Osteoblast (primary cell): Measurements from ENCODE around the gene KANTR. TPM values are rescaled to one million over a fixed set of nuclear protein-coding genes. Genes with fewer than 3 reads are reported as not detected.
A peak's percentile ranks its signal among the peaks of the same experiment; 100 is the strongest.

Experiments
- DNase-seq: peaks from one replicate; pipeline ENCODE4 v3.0.0; 2011; ENCODE audit warnings: low spot score, mixed read lengths; ENCODE audit not compliant: insufficient read length; ENCODE audit errors: missing footprints
- H2AFZ ChIP-seq: 2 replicates; pipeline ENCODE4 v1.6.0; 2011; ENCODE audit warnings: mild to moderate bottlenecking, low read length
- H3K27ac ChIP-seq: 2 replicates; pipeline ENCODE4 v1.5.1; 2011; ENCODE audit warnings: mild to moderate bottlenecking, low read depth, low read length, moderate library complexity
- H3K27me3 ChIP-seq: 2 replicates; pipeline ENCODE4 v1.6.0; 2012; ENCODE audit warnings: mild to moderate bottlenecking, control low read depth, inconsistent platforms, low read length, moderate library complexity; ENCODE audit not compliant: insufficient read depth
- H3K36me3 ChIP-seq: 2 replicates; pipeline ENCODE4 v1.5.1; 2011; ENCODE audit warnings: mild to moderate bottlenecking, low read length, control low read depth, moderate library complexity; ENCODE audit not compliant: insufficient read depth
- H3K4me1 ChIP-seq: 2 replicates; pipeline ENCODE4 v1.5.1; 2011; ENCODE audit warnings: mild to moderate bottlenecking, low read length, control low read depth, moderate library complexity; ENCODE audit not compliant: insufficient read depth
- H3K4me2 ChIP-seq: 2 replicates; pipeline ENCODE4 v1.6.0; 2011; ENCODE audit warnings: mild to moderate bottlenecking, low read length; ENCODE audit not compliant: insufficient read depth
- H3K4me3 ChIP-seq: fragments of 200-600 bp; sonication (generic); 3 replicates; pipeline ENCODE4 v1.5.1; 2012; ENCODE audit warnings: mild to moderate bottlenecking, low read length, inconsistent platforms; ENCODE audit not compliant: insufficient read depth
- H3K79me2 ChIP-seq: 2 replicates; pipeline ENCODE4 v1.6.0; 2012; ENCODE audit warnings: mild to moderate bottlenecking, low read length, control low read depth, inconsistent platforms; ENCODE audit not compliant: insufficient read depth
- H3K9me3 ChIP-seq: 2 replicates; pipeline ENCODE4 v1.5.1; 2011; ENCODE audit warnings: low read depth, low read length, control low read depth
- H4K20me1 ChIP-seq: 2 replicates; pipeline ENCODE4 v1.6.0; 2012; ENCODE audit warnings: mild to moderate bottlenecking, low read length, control low read depth; ENCODE audit not compliant: insufficient read depth
- CTCF ChIP-seq: IDR thresholded peaks from 2 replicates; pipeline ENCODE4 v1.5.1; 2011; ENCODE audit warnings: mild to moderate bottlenecking, low read depth, low read length, moderate library complexity; ENCODE audit errors: extremely low read depth
- total RNA-seq: library from RNA; depleted of rRNA; stranded (reverse); fragments of >200 nt; gene quantifications from 2 replicates; pipeline ENCODE4 v1.2.3, GENCODE V29; 2012

Gene KANTR
- total RNA-seq, 1 donor: 12.3 TPM

GRCh38 chrX:53088136-53088974 lies 5.6 kb upstream of the KANTR start:
- no peak for TF ChIP-seq CTCF

DNA sequence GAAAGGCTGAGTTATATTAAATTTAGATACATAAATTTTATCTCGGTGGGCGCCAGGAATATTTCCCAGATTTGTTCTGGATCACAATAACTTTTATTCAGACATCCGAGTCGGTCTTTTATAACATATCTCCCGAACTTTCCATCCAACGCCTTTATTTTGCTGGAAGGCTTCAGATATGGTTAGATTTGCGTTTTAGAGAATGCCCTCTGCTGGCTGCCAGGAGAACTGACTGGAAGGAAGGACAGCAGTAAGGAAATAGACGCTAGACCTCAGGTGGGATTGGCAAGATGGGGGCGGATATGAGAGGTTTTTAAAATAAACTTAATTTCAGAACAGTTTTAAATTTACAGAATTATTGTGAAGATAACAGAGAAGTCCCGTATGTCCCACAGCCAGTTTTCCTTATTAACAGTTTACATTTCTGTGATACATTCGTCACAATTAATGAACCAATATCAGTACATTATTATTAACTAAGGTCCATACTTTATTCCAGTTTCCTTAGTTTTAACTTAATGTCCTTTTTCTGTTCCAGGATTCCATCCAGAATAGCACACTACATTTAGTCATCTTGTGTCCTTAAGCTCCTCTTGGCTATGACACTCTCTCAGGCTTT lies 4.6 kb upstream of the KANTR start:
- peak; percentile 92 for DNase-seq
- Histone ChIP-seq H3K4me3 (peak overlapping the region; percentile 67), H3K27ac (peak overlapping the region; percentile 96), H3K36me3 (peaks cover 27% of the 10 kb centered on the region), H3K27me3 (no peaks in the 10 kb centered on the region), H3K79me2 (peaks cover 12% of the 10 kb centered on the region), H3K9me3 (no peaks in the 10 kb centered on the region), H3K4me2 (peak overlapping the region; percentile 92), H4K20me1 (peaks cover 8% of the 10 kb centered on the region), H3K4me1 (peaks cover 10% of the 10 kb centered on the region), H2AFZ (peak overlapping the region; percentile 18)
- peak; percentile 90 for TF ChIP-seq CTCF

More at GRCh38 chrX:53088136-53088974, 5.6 kb upstream of the KANTR start:
- peaks cover 22% of the 10 kb centered on the region for H3K79me2 ChIP-seq
- peak overlapping the region; percentile 18 for H2AFZ ChIP-seq
- H3K4me2 ChIP-seq: peak overlapping the region; percentile 92
- H3K4me3 ChIP-seq: peak overlapping the region; percentile 67
- H3K27ac ChIP-seq: peak overlapping the region; percentile 96
- peaks cover 17% of the 10 kb centered on the region for H4K20me1 ChIP-seq
- H3K9me3 ChIP-seq: no peaks in the 10 kb centered on the region
- DNase-seq: peak; percentile 92
- H3K36me3 ChIP-seq: peaks cover 31% of the 10 kb centered on the region
- H3K27me3 ChIP-seq: no peaks in the 10 kb centered on the region
- H3K4me1 ChIP-seq: peaks cover 15% of the 10 kb centered on the region

- no peak for TF ChIP-seq CTCF
Observed at GRCh38 chrX:53089925-53090324, 4.0 kb upstream of the KANTR start.

DNA sequence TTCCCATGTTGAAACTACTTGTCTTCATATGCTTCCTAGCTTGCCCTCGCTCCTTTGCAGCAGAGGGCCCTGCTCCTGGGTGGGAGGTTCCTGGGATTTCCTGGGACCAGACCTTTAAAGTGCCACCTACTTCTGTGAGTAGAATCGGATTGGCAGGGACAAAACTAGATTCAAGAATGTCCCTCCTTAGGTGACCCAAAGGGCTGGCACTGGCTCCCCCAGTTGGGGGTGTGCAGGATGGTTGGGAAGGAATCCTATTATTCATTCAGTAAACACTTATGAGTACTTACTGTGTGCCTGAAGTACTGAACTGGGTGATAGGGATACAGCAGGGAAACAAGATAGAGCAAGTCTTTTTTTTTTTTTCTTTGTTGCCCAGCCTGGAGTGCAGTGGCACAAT lies 2.6 kb upstream of the KANTR start:
- H2AFZ ChIP-seq: no peak overlapping the region
- H3K79me2 ChIP-seq: peaks cover 5% of the 10 kb centered on the region

More at GRCh38 chrX:53089925-53090324, 4.0 kb upstream of the KANTR start:
- peaks cover 6% of the 10 kb centered on the region for H4K20me1 ChIP-seq
- peaks cover 21% of the 10 kb centered on the region for H3K36me3 ChIP-seq
- peaks cover 9% of the 10 kb centered on the region for H3K79me2 ChIP-seq
- no peak for DNase-seq
- H3K9me3 ChIP-seq: no peaks in the 10 kb centered on the region
- no peak overlapping the region for H3K4me2 ChIP-seq
- H3K27me3 ChIP-seq: no peaks in the 10 kb centered on the region
- H3K4me1 ChIP-seq: peaks cover 13% of the 10 kb centered on the region
- no peak overlapping the region for H3K27ac ChIP-seq
- H2AFZ ChIP-seq: no peak overlapping the region
- H3K4me3 ChIP-seq: no peak overlapping the region

More for the DNA sequence above, 2.6 kb upstream of the KANTR start:
- Histone ChIP-seq H3K36me3 (peaks cover 7% of the 10 kb centered on the region), H4K20me1 (peaks cover 6% of the 10 kb centered on the region), H3K9me3 (no peaks in the 10 kb centered on the region), H3K27ac (no peak overlapping the region), H3K4me1 (peaks cover 16% of the 10 kb centered on the region), H3K4me2 (no peak overlapping the region), H3K4me3 (no peak overlapping the region), H3K27me3 (no peaks in the 10 kb centered on the region)
- peak; percentile 58 for DNase-seq
- TF ChIP-seq CTCF: no peak
